Small intestine (tissue), 7 donors: ENCODE data around the gene PRSS38. TPM values are rescaled to one million over a fixed set of nuclear protein-coding genes. Genes with fewer than 3 reads are reported as not detected.

ENCODE experiments used
- DNase-seq, 2 donors: peaks; one replicate each; pipeline versions ENCODE4 v3.0.0 to v3.0.0-alpha.2; 2013
- FAIRE-seq: peaks from 2 replicates; lab custom pipeline; 2012; peaks lifted over from hg19 to GRCh38; lab: Jason Lieb, UNC
- H3K27ac ChIP-seq, 3 donors: one replicate each; pipeline ENCODE4 v1.5.1; 2013; ENCODE audit warnings: low read length in 2 of 3, mild to moderate bottlenecking in 2 of 3, control low read depth in 1 of 3, inconsistent platforms in 1 of 3, low read depth in 1 of 3, moderate library complexity in 1 of 3
- H3K27me3 ChIP-seq, 3 donors: one replicate each; pipeline ENCODE4 v1.6.1; 2013; ENCODE audit warnings: low read length in 3 of 3, inconsistent platforms in 1 of 3; ENCODE audit not compliant: control insufficient read depth in 3 of 3, insufficient read depth in 3 of 3
- H3K36me3 ChIP-seq, 3 donors: one replicate each; pipeline ENCODE4 v1.6.1; 2013; ENCODE audit warnings: low read length in 3 of 3, inconsistent platforms in 1 of 3, low read depth in 1 of 3, mild to moderate bottlenecking in 1 of 3, moderate library complexity in 1 of 3; ENCODE audit not compliant: control insufficient read depth in 3 of 3, insufficient read depth in 2 of 3
- H3K4me1 ChIP-seq, 3 donors: one replicate each; pipeline ENCODE4 v1.6.1; 2013; ENCODE audit warnings: low read length in 2 of 3, inconsistent platforms in 1 of 3, low read depth in 1 of 3, mild to moderate bottlenecking in 1 of 3, moderate library complexity in 1 of 3; ENCODE audit not compliant: control insufficient read depth in 3 of 3, insufficient read depth in 2 of 3
- H3K4me3 ChIP-seq, 3 donors: one replicate each; pipeline ENCODE4 v1.5.1; 2013; ENCODE audit warnings: low read length in 3 of 3, control low read depth in 1 of 3, inconsistent platforms in 1 of 3, low read depth in 1 of 3, mild to moderate bottlenecking in 1 of 3, moderate library complexity in 1 of 3
- H3K9me3 ChIP-seq, 2 donors: one replicate each; pipeline ENCODE4 v1.6.1; 2013; ENCODE audit warnings: low read depth in 1 of 2, low read length in 1 of 2; ENCODE audit not compliant: control insufficient read depth in 2 of 2, insufficient read depth in 1 of 2
- WGBS, 3 donors: extraction: QIAGEN DNeasy Blood & Tissue Kit; methylation state at CpG; one replicate each; pipeline ENCODE4 v1.1.7; 2013; 5-methylcytosine and 5-hydroxymethylcytosine counted together
- polyA plus RNA-seq, 4 donors: library from polyadenylated mRNA; stranded (reverse) in 3 of 4; unstranded in 1 of 4; fragments of 200-250 nt in 3 of 4; fragments of 120-200 nt in 1 of 4; gene quantifications; one replicate each; pipeline versions ENCODE4 v1.2.1 to v1.2.3, GENCODE V29; 2013
- donor health status: healthy with polysubstance abuse.
- donor health status: control.
- donor health status: control.
- donor health status: Bipolar disorder and iron deficiency.
- donor health status: healthy.

The PRSS38 gene
- polyA plus RNA-seq, 4 donors, result not detected

GRCh38 chr1:227849251-227849650 is 33.8 kb downstream of the PRSS38 start:
- DNase-seq (no peak), FAIRE-seq (no peak)
- no peaks in the 10 kb centered on the region for H3K36me3 ChIP-seq
- WGBS, 3 donors, result 48 to 58% (median 57%) methylated on average over 3 of the region's 3 CpGs
- no peak overlapping the region for H3K4me3 ChIP-seq
- no peaks in the 10 kb centered on the region for H3K4me1 ChIP-seq
- H3K27ac ChIP-seq, result no peak overlapping the region
- peaks cover 0 to 13% of the 10 kb centered on the region in 2 donors for H3K9me3 ChIP-seq
- H3K27me3 ChIP-seq, result peaks cover 0 to 6% (median 0%) of the 10 kb centered on the region in 3 donors

- Histone ChIP-seq H3K36me3 (no peaks in the 10 kb centered on the region), H3K27me3 (peaks cover 0 to 7% (median 0%) of the 10 kb centered on the region in 3 donors), H3K27ac (no peak overlapping the region), H3K4me3 (no peak overlapping the region), H3K4me1 (no peaks in the 10 kb centered on the region), H3K9me3 (no peaks in the 10 kb centered on the region)
- FAIRE-seq (no peak), DNase-seq (no peak)
These were observed 38.7 kb downstream of the PRSS38 start for GRCh38 chr1:227854189-227854588.

- Histone ChIP-seq H3K4me1 (no peaks in the 10 kb centered on the region), H3K36me3 (no peaks in the 10 kb centered on the region), H3K4me3 (no peak overlapping the region), H3K27ac (no peak overlapping the region), H3K27me3 (peaks cover 0 to 7% (median 0%) of the 10 kb centered on the region in 3 donors), H3K9me3 (no peaks in the 10 kb centered on the region)
- DNase-seq (no peak), FAIRE-seq (no peak)
- WGBS, 3 donors, result 79 to 80% (median 80%) methylated on average over 4 of the region's 4 CpGs
These were observed 40.2 kb downstream of the PRSS38 start for GRCh38 chr1:227855687-227856086.

GRCh38 chr1:227856147-227856858 is 40.8 kb downstream of the PRSS38 start:
- FAIRE-seq, result no peak

GRCh38 chr1:227864882-227865281 is 49.4 kb downstream of the PRSS38 start:
- FAIRE-seq (no peak), DNase-seq (no peak)
- no peaks in the 10 kb centered on the region for H3K36me3 ChIP-seq
- H3K4me1 ChIP-seq, result no peaks in the 10 kb centered on the region
- H3K4me3 ChIP-seq, result no peak overlapping the region
- no peak overlapping the region for H3K27ac ChIP-seq
- H3K27me3 ChIP-seq, result peaks cover 0 to 4% (median 0%) of the 10 kb centered on the region in 3 donors
- peaks cover 0 to 7% of the 10 kb centered on the region in 2 donors for H3K9me3 ChIP-seq

More at GRCh38 chr1:227856147-227856858, 40.8 kb downstream of the PRSS38 start:
- H3K36me3 ChIP-seq, result no peaks in the 10 kb centered on the region
- H3K27me3 ChIP-seq, result peaks cover 0 to 7% (median 0%) of the 10 kb centered on the region in 3 donors
- H3K9me3 ChIP-seq, result no peaks in the 10 kb centered on the region
- 79 to 87% (median 85%) methylated on average over 7 of the region's 7 CpGs for WGBS, 3 donors
- DNase-seq, result no peak
- H3K4me1 ChIP-seq, result no peaks in the 10 kb centered on the region
- no peak overlapping the region for H3K27ac ChIP-seq
- H3K4me3 ChIP-seq, result no peak overlapping the region

GRCh38 chr1:227869279-227869842 is 53.9 kb downstream of the PRSS38 start:
- FAIRE-seq, result no peak
- no peak overlapping the region for H3K27ac ChIP-seq
- H3K4me1 ChIP-seq, result no peaks in the 10 kb centered on the region
- H3K9me3 ChIP-seq, result peaks cover 0 to 7% of the 10 kb centered on the region in 2 donors
- H3K27me3 ChIP-seq, result peaks cover 0 to 4% (median 0%) of the 10 kb centered on the region in 3 donors
- no peak for DNase-seq
- H3K4me3 ChIP-seq, result no peak overlapping the region
- no peaks in the 10 kb centered on the region for H3K36me3 ChIP-seq
- 54 to 64% (median 58%) methylated on average over 5 of the region's 5 CpGs for WGBS, 3 donors

GRCh38 chr1:227869851-227870305 is 54.4 kb downstream of the PRSS38 start:
- 54 to 81% (median 67%) methylated on average over 5 of the region's 5 CpGs for WGBS, 3 donors
- no peak for FAIRE-seq
- Histone ChIP-seq H3K36me3 (no peaks in the 10 kb centered on the region), H3K27me3 (peaks cover 0 to 4% (median 0%) of the 10 kb centered on the region in 3 donors), H3K4me3 (no peak overlapping the region), H3K9me3 (peaks cover 0 to 7% of the 10 kb centered on the region in 2 donors), H3K4me1 (no peaks in the 10 kb centered on the region), H3K27ac (no peak overlapping the region)
- DNase-seq, result no peak

GRCh38 chr1:227870366-227870765 is 54.9 kb downstream of the PRSS38 start:
- H3K36me3 ChIP-seq, result no peaks in the 10 kb centered on the region
- H3K27me3 ChIP-seq, result peaks cover 0 to 4% (median 0%) of the 10 kb centered on the region in 3 donors
- H3K27ac ChIP-seq, result no peak overlapping the region
- peaks cover 0 to 2% of the 10 kb centered on the region in 2 donors for H3K9me3 ChIP-seq
- no peaks in the 10 kb centered on the region for H3K4me1 ChIP-seq
- H3K4me3 ChIP-seq, result no peak overlapping the region
- no peak for DNase-seq
- no peak for FAIRE-seq
- 66 to 70% (median 67%) methylated on average over 3 of the region's 3 CpGs for WGBS, 3 donors
